ENCODE results near the gene EDARADD.
A peak's percentile ranks its signal among the peaks of the same experiment; 100 is the strongest.
"Not testable (repeated sequence)": the region's sequence is repeated elsewhere in the genome, so short reads cannot be mapped to it uniquely, and the experiment has no call there.

Gene EDARADD

DNA sequence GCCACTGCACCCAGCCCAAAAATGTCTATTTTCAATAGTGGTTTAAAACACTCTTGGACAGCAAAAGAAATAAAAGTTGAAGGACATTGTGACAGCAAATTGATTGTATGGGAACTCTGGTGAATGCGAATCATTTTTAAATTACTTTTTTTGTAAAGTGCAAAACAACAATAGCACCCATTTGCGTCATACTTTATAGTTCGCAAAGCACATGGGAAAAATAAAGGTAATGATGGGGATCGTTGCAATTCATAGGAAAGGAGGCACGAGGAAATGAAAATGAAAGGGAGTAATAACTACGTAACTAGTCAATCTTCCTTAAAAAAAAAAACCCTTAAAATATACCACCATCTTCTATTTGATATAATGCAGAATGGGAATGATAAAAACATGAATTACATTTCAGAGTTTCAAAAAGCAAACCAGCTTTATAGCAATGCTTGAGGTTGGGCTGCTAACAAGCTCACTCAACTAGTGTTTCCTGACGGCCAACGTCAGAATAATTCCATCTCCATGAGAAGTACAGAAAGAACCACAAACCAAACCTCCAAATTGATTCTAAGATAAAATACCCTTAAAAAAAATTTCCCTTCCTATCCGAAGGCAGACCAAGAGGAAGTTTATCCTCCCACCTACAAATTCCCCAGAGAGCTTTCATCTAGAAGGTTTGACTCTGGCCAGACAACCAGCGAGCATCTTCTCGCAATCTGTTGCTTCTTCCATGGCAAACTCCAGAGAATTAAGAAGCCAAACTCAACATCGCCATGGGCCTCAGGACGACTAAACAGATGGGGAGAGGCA, at the start of gene EDARADD:
TSS of gene EDARADD (plus strand) at position 606 of the 801 bp plus-strand sequence. CDS start at position 765, 159 bp downstream.
- DNase-seq = no peak

DNA sequence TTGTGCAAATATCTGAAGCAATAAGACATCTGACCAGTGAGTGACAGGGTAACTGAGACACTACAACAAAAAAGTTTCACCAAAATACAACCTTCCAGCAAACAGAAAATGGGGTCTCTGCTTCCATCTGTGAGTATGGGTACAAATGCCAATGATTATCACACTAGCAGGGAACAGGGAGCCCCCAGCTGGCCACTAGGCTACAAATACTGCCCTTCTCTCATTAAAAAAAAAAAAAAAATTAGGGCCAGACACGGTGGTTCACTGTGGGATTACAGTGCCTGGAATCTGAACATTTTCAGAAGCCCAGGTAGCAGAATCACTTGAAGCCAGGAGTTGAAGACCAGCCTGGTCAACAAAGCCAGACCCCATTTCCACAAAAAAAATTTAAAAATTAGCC, 48.4 kb upstream of the EDARADD start:
- DNase-seq = peak; percentile 52

DNA sequence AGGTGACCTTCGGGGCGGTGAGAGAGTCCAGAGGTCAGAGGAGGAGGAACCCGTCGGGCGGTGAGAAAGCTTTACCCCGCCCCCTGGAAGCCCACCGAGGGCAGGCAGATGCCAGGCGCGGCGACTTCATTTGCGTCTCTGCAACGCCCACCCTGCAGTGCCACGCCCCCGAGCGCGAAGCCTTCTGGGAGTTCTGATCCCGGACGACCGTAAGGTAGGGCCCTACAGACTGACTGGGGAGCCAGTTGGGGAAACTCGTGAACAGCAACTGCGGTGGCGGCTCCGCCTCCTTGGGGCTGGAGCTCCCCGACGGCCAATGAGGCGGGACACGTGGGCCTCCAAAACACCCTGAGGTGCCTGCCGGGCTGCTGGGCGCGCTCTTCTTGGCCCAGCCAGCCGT, 46.0 kb upstream of the EDARADD start:
- DNase-seq = no peak

DNA sequence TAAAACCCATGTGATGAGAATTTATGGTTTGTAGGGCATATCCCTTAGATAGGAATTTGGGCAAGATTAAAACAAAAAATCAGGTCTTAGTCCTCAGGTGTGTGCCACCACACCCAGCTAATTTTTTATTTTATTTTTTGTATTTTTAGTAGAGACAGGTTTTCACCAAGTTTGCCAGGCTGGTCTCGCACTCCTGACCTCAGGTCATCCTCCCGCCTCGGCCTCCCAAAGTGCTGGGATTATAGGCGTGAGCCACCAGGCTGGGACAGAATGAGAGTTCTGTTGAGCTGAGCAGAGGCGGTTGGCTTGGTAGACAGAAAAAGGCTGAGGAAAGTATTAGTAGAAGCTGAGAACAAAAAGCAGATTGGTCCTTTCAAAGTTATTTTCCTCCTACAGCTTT, 43.8 kb upstream of the EDARADD start:
- DNase-seq = no peak

DNA sequence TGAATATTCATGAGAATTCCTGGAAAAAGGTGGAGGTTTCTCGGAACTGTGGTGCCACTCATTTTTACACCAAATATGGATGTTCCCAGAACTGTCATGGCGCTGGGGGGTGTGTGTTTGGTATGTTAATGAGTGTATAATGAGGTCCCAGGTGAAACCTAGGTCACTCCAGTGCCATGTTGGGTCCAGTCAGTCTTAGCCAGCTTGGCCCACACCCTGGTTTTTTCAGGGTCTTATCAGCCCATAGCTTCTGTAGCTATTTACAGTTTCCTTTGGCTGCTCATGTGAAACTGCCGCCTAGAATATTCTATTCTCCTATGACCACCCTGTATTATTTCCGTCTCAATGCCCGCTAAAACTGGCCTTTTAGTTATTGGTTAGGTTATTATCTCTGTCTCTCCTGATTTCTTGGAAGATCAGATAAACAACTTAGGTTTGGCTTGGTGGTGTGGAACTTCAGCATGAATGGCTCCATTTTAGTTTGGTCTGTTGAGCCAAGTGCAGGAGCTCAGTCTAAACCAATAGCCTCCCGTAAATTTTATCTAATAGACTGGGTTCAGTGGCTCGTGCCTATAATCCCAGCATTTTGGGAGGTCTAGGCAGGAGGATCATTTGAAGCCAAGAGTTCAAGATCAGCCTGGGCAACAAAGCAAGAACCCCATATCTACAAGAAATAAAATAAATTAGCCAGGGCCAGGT, 42.1 kb upstream of the EDARADD start:
- DNase-seq = no peak

DNA sequence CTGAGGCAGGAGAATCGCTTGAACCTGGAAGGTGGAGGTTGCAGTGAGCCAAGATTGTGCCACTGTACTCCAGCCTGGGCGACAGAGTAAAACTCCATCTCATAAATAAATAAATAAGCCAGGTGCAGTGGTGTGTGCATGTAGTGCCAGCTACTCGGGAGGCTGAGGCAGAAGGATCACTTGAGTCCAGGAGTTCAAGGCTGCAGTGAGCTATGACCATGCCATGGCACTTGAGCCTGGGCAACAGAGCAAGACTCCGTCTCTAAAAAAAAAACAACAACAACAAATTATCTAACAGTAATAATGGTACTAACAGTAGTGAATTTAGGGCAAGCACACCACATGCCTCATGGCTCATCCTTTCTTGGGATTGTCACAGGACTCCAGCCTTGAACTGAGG, 41.3 kb upstream of the EDARADD start:
- not testable (repeated sequence) for DNase-seq

DNA sequence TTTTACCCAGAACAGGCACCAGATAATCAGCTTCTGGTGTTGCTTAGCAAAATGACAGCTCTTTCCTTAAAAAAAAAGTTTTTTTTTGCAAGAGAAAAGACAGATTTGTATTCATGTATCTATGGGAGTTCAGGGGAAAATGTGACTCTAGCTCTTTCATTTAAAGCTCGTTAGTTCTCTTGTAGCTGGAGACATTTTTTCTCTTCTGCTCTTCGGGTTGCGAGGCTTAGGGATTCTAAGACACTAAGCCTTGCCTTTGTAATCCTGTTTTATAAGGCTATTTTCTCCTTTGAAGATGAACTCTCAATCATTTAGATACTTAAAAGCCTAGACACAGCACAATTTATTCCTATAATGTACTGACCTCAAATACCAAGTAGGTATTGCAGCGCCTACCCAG, 40.3 kb upstream of the EDARADD start:
- no peak for DNase-seq

DNA sequence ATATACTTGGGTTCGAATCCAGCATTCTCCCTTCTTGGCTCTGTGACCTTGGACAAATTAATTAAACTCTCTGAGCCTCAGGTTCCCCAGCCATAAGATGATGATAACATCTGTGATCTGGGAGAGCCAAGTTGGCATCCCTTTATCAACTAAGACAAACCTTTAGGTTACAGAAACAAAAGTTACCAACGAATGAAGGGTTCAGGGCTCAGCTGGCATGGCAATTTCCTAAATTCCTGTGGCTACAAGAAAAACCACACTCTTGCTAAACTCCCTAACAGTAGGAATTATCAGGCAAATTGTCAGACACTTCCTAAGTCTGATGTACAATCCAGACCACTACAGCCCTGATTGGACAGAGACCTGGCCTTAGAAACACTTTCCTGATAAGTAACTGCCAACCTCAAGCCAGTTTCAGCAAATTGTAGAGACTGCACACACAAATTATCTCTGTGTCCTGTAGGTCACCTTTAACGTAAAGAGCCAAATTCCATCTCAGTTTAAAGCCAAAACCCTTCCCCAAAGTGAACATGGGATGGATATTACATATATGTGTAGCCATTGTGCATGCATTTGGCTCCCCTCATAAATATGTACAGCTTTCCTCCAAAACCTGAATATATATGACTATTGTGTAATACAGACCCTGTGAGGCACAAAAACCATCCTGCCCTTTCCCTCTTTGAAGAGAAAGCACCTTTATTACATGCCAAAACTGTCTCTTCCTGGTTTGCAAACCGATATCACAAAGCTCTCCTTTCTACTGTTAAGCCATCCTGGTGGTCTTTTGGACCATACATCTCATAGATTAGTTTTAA, 39.5 kb upstream of the EDARADD start:
- no peak for DNase-seq

DNA sequence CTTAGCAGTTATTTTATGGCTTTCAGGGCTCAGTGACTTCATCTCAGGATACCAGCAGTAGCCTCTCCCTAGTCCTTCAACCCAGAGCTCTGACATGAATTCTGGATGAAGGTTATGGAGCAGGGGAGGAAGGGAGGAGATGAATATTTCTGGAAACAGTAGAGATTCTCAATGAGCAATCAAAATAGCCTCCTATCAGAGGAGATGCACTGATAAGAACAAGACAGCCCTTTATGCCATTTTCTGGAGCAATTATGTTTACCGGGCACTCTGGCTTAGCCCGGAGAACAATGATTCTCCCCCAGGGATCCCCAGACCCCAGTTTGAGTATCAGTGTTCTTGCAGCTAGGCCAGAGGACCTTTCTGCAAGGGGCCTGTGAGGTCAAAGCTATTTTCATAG, 37.9 kb upstream of the EDARADD start:
- DNase-seq = no peak

DNA sequence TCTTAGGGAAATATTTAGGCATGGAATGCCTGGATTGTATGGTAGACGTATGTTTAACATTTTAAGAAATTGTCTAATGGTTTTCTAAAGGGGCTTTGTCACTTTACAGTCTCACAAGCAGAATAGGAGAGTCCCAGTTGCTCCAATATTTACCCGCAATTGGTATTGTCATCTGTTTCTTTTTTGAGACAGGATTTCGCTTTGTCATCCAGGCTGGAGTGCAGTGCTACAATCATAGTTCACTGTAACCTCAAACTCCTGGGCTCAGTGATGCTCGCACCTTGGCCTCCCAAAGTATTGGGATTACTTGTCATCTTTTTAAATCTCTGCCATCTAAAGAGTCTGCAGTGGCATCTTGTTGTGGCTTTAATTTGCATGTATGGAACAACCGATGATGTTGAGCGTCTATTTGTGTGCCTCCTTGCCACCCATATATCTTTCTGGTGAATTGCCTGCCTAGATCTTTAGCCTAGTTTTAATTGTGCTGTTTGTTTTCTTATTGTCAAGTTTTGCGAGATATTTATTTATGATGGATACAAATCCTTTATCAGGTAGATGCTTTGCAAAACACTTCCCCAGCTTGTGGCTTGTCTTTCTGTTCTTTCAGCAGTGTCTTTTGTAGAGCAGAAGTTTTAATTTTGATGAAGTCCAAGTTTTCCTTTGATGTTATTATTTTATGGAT, 32.0 kb upstream of the EDARADD start:
- no peak for DNase-seq

DNA sequence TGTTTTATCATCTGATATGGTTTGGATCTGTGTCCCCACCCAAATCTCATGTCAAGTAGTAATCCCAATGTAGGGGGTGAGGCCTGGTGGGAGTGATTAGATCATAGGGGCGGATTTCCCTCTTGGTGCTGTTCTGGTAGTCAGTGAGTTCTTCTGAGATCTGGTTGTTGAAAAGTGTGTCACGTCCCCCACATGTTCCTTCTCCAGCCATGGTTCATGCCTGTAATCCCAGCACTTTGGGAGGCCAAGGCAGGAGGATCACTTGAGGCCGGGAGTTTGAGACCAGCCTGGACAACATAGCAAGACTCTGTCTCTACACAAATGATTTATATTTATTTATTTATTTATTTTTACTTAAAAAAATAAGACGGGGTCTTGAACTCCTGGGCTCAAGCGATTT, 30.8 kb upstream of the EDARADD start:
- DNase-seq = no peak

DNA sequence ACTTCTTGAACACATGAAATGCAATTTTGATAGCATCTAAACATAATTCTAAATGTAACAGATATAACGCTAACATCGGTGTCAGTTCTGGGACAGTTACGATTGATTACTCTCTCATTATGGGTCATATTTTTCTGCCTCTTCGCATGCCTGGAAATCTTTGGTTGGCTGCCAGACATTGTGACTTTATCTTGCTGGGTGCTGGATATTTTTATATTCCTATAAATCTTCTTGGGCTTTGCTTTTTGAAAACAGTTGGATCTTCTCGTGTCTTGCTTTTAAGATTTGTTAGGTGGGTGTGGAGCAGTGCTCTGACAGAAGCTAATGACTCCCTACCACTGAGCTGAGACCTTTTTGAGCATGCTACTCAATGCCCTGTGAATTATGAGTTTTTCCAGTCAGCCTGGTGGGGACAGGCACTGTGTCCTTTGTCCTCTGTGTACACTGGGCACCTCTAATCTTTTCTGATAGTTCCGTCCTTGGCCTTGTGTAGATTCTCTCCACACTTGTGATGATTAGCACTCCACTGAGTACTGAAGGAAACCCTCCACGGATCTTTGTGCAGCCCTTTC, 28.0 kb upstream of the EDARADD start:
- no peak for DNase-seq

DNA sequence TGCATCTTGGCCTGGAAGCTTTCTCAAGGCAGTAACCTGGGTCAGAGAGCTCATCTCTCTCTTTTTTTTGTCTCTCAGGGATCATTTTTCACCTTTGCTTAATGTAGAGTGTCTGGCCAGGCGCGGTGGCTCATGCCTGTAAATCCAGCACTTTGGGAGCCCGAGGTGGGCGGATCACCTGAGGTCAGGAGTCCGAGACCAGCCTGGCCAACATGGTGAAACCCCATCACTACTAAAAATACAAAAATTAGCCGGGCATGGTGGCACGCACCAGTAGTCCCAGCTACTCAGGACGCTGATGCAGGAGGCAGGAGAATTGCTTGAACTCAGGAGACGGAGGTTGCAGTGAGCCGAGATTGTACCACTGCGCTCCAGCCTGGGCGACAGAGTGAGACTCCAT, 27.4 kb upstream of the EDARADD start:
- not testable (repeated sequence) for DNase-seq

DNA sequence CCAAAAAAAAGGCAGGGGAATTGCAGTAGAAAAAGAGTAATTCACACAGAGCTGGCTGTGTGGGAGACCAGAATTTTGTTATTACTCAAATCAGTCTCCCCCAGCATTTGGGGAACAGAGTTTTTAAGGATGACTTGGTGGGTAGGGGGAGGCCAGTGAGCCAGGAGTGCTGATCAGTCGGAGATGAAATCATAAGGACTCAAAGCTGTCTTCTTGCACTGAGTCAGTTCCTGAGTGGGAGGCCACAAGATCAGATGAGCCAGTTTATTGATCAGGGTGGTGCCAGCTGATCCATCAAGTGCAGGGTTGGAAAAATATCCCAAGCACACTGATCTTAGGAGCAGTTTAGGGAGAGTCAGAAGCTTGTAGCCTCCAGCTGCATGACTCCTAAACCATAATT, 23.7 kb upstream of the EDARADD start:
- no peak for DNase-seq

DNA sequence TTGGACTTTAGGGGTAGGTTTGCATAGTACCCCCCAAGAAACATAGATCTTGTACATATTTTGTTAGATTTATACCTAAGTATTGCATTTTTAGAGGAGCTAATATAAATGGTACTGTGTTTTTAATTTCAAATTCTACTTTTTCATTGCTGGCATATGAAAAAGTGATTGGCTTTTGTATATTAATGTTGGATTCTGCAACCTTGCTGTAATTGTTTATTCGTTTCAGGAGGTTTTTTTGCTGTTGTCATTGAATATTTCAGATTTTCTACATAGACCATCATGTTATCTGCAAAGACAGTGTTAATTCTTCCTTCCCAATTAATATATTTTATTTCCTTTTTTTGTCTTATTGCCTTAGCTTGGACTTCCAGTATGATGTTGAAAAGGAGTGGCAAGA, 23.0 kb upstream of the EDARADD start:
- no peak for DNase-seq

DNA sequence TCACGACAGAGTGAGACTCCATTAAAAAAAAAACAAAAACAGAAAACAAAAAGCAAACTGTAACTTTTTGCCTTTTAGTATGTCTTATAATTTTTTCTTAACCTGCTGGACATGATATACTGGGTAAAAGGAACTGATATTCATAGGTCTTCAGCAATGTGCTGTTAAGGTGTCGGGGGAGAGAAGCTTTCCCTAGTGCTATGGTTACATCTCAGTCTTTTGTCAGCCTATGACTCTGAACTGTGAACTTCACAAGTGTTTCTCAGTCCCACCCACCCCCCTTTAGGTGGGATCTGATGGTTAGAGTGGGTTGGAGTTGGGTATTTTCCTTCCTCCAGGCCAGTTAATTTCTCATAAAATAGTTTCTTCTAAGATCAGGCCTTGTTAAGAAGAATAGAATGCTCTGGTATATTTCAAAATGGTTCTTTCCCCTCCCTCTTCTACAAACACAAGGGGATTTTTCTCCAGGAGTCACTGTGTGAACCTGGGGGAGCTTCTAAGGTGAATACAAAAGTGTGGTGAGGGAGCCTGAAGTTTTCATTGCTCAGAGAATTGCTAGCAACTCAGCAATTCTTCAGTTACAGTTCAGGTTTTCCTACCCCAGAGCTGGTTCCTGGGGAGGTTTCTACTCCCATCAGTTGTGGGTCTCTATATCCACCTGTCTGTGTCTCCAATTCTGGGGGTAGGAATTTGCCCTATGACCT, 16.1 kb upstream of the EDARADD start:
- no peak for DNase-seq

DNA sequence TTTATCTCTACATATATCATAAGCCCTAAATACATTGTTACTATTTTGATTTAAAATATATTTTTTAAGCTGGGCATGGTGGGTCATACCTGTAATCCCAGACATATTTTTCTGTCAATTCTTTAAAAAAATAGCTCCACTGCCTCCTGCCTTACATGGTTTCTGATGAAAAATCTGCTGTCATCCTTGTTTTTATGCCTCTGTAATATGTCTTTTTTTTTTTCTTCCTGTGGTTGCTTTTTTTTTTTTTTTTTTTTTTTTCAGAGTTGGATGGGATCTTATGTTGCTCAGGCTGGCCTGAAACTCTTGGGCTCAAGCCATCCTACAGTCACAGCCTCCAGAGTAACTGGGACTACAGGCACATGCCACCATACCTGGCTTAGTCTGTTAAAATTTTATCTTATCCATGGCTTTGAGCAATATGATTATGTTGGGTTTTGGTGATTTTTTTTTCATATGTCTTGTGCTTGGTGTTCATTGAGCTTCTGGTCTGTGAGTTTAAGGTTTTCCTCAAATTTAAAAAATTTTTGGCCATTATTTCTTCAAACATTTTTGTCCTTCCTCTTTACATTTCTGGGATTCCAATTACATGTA, 12.4 kb upstream of the EDARADD start:
- no peak for DNase-seq

DNA sequence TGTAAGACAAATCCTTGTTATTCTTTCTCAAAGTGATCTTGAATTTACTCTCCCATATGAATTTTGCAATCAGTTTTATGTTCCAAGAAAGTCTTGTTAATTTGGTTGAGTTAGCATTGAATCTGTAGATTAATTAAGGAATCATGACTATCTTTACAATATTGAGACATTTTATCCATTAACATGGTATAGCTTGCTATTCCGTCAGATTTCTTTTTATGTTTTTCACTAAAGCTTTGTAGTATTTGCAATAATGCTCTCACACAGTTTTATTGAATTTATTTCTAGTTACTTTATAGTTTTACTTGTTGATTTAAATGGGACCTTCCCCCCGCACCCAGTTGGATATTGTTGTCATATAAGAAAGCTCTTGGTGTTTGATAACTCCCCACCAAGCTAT, 5.8 kb upstream of the EDARADD start:
- DNase-seq = no peak

DNA sequence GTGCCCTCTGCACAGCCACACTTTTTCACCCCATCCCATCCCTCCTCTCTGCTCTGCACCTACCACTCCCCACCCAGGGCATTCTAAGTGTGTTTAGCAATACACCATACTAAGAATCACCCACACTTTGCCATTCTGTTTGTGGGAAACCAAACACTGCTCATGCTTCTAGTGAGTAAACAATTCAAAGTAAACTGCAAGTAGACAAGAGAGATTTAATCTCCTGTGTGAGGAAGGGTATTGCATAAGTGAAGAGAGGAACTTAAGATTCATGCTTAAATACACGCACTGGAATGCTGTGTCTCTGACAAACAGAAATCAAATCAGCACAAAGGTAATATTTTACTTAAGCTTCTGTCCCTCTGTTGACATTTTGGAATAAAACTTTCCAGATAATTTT, 4.8 kb upstream of the EDARADD start:
- DNase-seq = no peak

DNA sequence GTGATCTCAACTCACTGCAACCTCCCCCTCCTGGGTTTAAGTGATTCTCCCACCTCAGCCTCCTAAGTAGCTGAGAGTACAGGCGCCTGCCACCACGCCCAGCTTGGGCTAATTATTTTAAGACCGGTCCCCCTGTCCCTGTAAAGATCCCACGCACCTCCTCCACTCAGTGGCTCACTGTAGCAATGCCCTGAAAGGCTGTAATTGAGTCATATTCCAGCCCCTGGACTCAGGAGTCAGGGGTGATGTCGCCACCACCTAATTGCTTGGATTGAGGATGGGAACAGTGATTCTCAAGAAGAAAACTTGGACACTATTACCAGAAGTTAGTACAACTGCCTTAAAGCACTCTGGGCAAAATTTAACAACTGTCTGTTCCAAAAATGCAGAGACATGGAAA, 3.1 kb upstream of the EDARADD start:
- DNase-seq = no peak

DNA sequence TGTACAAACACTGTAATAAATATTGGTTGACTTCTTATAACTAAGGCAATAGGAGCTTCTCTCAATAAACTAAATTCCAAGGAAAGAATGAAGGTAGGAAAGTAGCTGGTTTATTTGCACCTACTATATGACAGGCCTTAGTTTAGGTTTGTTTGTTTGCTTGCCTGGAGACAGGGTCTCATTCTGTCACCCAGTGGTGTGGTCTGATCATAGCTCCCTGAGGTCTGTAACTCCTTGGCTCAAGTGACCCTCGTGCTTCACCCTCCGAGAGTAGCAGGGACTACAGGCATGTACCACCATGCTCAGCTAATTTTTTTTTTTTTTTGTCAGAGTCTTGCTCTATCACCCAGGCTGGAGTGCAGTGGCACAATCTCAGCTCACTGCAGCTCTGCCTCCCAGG, 1.9 kb upstream of the EDARADD start:
- no peak for DNase-seq

DNA sequence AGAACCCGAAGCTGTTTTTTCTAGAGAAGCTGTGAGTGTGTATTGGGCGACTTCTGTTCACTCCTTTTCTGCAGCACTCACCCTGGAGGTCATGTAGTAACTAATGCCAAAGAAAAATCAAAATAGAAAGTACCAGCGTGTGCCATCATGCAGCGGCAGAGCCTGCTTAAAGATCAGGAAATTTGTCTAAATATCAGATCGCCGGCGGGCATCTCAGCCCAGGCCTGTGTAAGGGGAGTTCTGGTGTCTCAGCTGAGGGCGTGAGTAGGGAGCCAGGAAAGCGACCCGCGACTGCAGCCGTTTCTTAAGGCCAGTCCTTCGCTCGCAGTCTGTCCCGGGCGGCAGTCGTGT, 768 bp downstream of the EDARADD start:
- peak; percentile 12 for DNase-seq

All from COR-L47 (cell line).